H1 (cell line): Measurements from ENCODE around the gene HRH3. TPM values are rescaled to one million over a fixed set of nuclear protein-coding genes. Genes with fewer than 3 reads are reported as not detected.

Experiments
- CBX8 ChIP-seq: fragments of 300-800, 300-1000 bp; sonication (generic); IDR thresholded peaks from 2 replicates; pipeline ENCODE4 v1.7.1; 2016; ENCODE audit warnings: low read depth, low read length, borderline replicate concordance
- EP300 ChIP-seq, 2 experiments: IDR thresholded peaks; 1 replicate in 1 of 2; 2 replicates in 1 of 2; pipeline ENCODE4 v1.6.1; 2011 to 2012; ENCODE audit warnings: low read depth in 2 of 2, low read length in 2 of 2, mild to moderate bottlenecking in 2 of 2, borderline replicate concordance in 1 of 2, inconsistent platforms in 1 of 2, moderate library complexity in 1 of 2
- EZH2 ChIP-seq: fragments of 200-600 bp; sonication (generic); IDR thresholded peaks from 2 replicates; pipeline ENCODE4 v1.7.1; 2012; ENCODE audit warnings: low read depth, mild to moderate bottlenecking, moderate library complexity, low read length, inconsistent platforms; ENCODE audit not compliant: severe bottlenecking
- SP2 ChIP-seq: IDR thresholded peaks from 2 replicates; pipeline ENCODE4 v1.6.1; 2012; ENCODE audit warnings: mild to moderate bottlenecking, low read length, inconsistent platforms
- TCF12 ChIP-seq: IDR thresholded peaks from 2 replicates; pipeline ENCODE4 v1.6.1; 2011; ENCODE audit warnings: low read depth, mild to moderate bottlenecking, low read length
- polyA plus RNA-seq, 7 experiments: library from polyadenylated mRNA; depleted of rRNA in 3 of 7; stranded (reverse) in 5 of 7; unstranded in 2 of 7; fragments of >200 nt in 5 of 7; fragments of 200-250 nt in 2 of 7; gene quantifications; 1 replicate in 5 of 7; 2 replicates in 1 of 7; 4 replicates in 1 of 7; pipeline versions ENCODE4 v1.2.1 to v1.2.3, GENCODE V29; 2011 to 2013; ENCODE audit warnings: missing spikeins in 2 of 7, mixed read lengths in 2 of 7
- total RNA-seq: library from RNA; stranded (reverse); fragmentation: NEBNext Ultra II Directional; extraction: Animal tissue kit (Norgen Biotek cat#: 25700); gene quantifications from 2 replicates; pipeline ENCODE4 v1.2.1, GENCODE V29; 2021
- TF ChIP-seq, protein P1 (sequence below), 3 experiments: IDR thresholded peaks; 1 replicate in 2 of 3; 2 replicates in 1 of 3; pipeline versions ENCODE4 v1.5.1 to v1.6.1; 2011; ENCODE audit warnings: low read length in 3 of 3, mild to moderate bottlenecking in 3 of 3, inconsistent platforms in 2 of 3, low read depth in 1 of 3, moderate library complexity in 1 of 3; ENCODE audit not compliant: insufficient read depth in 1 of 3; ENCODE audit errors: control extremely low read depth in 1 of 3

HRH3 gene
- total and polyA plus RNA-seq, 2 of the 8 experiments (the other 6 are each of a cell fraction or from before 2014, with no cell fraction given), result 2.0 to 4.5 TPM

DNA sequence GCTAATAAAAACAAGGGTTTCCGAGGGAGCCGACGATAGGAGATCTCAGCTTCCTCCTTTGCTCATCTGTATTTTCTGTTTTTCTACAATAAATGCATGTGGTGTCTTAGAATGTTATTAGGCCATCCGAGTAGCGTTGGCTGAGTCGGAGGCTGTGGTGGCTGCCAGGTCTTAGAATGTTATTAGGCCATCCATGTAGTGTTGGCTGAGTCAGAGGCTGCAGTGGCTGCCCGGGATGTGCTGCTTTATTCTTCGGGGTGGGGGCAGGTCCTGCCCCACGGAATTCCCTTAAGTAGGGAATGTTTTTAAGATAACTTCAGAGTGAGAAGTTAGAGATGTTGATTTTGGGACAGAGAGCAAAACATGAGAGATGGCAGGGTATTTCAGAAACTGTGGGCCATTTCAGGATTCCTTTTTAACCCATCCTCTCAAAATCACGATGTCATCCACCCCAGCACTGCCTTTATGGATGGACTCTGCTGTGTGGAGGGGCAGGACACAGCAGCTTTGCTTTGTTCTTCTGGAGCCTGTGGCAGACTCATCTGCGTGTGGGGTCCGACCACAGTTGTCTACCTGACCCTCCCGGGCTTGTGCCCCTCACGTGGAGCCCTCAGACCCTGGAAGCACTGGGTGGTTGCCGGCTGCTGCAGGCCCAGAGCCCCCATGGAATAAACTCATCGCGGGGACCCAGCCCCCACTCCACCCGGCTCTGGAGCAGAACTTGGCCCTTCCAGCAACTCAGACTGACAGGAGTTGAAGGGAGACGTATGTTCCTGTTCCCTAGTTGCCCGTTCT, 38.6 kb upstream of the HRH3 start (continued):
- no peak for TF ChIP-seq SP2
- TF ChIP-seq TCF12, result no peak
- no peak for TF ChIP-seq EZH2
- TF ChIP-seq, protein P1, sequence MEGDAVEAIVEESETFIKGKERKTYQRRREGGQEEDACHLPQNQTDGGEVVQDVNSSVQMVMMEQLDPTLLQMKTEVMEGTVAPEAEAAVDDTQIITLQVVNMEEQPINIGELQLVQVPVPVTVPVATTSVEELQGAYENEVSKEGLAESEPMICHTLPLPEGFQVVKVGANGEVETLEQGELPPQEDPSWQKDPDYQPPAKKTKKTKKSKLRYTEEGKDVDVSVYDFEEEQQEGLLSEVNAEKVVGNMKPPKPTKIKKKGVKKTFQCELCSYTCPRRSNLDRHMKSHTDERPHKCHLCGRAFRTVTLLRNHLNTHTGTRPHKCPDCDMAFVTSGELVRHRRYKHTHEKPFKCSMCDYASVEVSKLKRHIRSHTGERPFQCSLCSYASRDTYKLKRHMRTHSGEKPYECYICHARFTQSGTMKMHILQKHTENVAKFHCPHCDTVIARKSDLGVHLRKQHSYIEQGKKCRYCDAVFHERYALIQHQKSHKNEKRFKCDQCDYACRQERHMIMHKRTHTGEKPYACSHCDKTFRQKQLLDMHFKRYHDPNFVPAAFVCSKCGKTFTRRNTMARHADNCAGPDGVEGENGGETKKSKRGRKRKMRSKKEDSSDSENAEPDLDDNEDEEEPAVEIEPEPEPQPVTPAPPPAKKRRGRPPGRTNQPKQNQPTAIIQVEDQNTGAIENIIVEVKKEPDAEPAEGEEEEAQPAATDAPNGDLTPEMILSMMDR (IDR thresholded peaks at IDR 0.05; ENCODE audit: control extremely low read depth in 1 of 3, insufficient read depth in 1 of 3, low read depth in 1 of 3, low read length in 3 of 3), result no peak
- TF ChIP-seq EP300 (IDR thresholded peaks at IDR 0.05; ENCODE audit: borderline replicate concordance in 1 of 2, low read depth in 2 of 2, low read length in 2 of 2), result no peak
- no peak for TF ChIP-seq CBX8
- TF ChIP-seq, all 59 proteins: peak for 0
